ENCODE measurements around the gene PRUNE2.

DNA sequence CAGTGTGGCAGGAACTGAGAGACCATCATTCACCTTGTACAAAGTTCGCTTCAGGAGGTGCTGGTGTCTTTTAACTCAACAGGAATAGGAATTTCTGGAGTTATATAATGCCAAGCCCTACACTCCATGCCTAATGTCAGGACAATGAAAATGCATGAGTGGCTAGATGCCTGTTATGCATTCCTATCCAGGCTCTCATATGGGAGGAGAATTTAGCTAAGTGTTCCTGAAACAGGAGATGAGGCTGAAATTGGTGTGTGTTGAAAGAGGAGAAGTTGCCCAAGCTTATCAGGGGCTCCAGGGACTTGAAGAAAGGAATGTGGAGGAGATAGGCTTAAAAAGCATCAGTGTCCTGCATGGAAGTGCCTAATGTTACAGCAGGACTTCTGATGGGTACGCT, 26.8 kb upstream of the PRUNE2 start:
- TF ChIP-seq, protein P1, sequence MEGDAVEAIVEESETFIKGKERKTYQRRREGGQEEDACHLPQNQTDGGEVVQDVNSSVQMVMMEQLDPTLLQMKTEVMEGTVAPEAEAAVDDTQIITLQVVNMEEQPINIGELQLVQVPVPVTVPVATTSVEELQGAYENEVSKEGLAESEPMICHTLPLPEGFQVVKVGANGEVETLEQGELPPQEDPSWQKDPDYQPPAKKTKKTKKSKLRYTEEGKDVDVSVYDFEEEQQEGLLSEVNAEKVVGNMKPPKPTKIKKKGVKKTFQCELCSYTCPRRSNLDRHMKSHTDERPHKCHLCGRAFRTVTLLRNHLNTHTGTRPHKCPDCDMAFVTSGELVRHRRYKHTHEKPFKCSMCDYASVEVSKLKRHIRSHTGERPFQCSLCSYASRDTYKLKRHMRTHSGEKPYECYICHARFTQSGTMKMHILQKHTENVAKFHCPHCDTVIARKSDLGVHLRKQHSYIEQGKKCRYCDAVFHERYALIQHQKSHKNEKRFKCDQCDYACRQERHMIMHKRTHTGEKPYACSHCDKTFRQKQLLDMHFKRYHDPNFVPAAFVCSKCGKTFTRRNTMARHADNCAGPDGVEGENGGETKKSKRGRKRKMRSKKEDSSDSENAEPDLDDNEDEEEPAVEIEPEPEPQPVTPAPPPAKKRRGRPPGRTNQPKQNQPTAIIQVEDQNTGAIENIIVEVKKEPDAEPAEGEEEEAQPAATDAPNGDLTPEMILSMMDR (IDR thresholded peaks at IDR 0.05) = no peak
- no peak for TF ChIP-seq POLR2A (IDR thresholded peaks at IDR 0.05)
